ENCODE data around the gene CD1D. TPM values are rescaled to one million over a fixed set of nuclear protein-coding genes. Genes with fewer than 3 reads are reported as not detected.
"Not testable (repeated sequence)": the region's sequence is repeated elsewhere in the genome, so short reads cannot be mapped to it uniquely, and the experiment has no call there.

Gene CD1D
- polyA plus RNA-seq, 1 donor from 2014 or later, result 0.19 TPM

DNA sequence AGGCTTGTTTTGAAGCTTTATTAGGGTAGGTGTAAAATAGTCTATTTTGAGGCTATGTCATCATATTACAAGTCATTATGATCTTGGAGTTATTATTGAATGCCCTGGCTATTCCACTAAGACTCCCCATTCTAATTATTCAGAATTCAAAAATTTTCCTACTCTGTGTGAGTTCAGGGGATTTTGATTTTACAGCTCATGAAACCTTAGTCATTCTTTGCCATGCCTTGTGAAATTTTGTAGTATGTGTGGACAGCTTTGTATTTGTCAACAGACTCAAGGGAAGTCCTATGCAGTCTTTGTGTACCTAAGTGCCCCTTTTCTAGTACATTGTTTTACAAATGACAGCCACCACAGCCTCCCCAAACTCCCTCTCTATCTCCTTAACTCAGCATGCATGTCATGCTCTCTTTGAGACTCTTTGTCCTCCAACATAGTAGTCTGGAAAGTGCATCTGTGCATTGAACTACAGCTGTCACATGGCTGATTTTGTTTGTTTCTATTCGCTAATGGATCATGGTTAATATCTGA lies 28.0 kb downstream of the CD1D start:
- TF ChIP-seq MXI1 (conservative IDR thresholded peaks at IDR 0.05; ENCODE audit: poor library complexity, severe bottlenecking), result no peak
- TF ChIP-seq SMC3 (conservative IDR thresholded peaks at IDR 0.05; ENCODE audit: poor library complexity), result no peak
- TF ChIP-seq, protein P1, sequence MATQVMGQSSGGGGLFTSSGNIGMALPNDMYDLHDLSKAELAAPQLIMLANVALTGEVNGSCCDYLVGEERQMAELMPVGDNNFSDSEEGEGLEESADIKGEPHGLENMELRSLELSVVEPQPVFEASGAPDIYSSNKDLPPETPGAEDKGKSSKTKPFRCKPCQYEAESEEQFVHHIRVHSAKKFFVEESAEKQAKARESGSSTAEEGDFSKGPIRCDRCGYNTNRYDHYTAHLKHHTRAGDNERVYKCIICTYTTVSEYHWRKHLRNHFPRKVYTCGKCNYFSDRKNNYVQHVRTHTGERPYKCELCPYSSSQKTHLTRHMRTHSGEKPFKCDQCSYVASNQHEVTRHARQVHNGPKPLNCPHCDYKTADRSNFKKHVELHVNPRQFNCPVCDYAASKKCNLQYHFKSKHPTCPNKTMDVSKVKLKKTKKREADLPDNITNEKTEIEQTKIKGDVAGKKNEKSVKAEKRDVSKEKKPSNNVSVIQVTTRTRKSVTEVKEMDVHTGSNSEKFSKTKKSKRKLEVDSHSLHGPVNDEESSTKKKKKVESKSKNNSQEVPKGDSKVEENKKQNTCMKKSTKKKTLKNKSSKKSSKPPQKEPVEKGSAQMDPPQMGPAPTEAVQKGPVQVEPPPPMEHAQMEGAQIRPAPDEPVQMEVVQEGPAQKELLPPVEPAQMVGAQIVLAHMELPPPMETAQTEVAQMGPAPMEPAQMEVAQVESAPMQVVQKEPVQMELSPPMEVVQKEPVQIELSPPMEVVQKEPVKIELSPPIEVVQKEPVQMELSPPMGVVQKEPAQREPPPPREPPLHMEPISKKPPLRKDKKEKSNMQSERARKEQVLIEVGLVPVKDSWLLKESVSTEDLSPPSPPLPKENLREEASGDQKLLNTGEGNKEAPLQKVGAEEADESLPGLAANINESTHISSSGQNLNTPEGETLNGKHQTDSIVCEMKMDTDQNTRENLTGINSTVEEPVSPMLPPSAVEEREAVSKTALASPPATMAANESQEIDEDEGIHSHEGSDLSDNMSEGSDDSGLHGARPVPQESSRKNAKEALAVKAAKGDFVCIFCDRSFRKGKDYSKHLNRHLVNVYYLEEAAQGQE (IDR thresholded peaks at IDR 0.05; ENCODE audit: borderline replicate concordance), result no peak
- TF ChIP-seq EZH2 (IDR thresholded peaks at IDR 0.05; ENCODE audit: borderline replicate concordance, insufficient read depth, low read length, poor library complexity, severe bottlenecking), result no peak
- TF ChIP-seq RAD21 (conservative IDR thresholded peaks at IDR 0.05), result no peak
- TF ChIP-seq EP300 (conservative IDR thresholded peaks at IDR 0.05; ENCODE audit: poor library complexity, severe bottlenecking), result no peak
- TF ChIP-seq, protein P2, sequence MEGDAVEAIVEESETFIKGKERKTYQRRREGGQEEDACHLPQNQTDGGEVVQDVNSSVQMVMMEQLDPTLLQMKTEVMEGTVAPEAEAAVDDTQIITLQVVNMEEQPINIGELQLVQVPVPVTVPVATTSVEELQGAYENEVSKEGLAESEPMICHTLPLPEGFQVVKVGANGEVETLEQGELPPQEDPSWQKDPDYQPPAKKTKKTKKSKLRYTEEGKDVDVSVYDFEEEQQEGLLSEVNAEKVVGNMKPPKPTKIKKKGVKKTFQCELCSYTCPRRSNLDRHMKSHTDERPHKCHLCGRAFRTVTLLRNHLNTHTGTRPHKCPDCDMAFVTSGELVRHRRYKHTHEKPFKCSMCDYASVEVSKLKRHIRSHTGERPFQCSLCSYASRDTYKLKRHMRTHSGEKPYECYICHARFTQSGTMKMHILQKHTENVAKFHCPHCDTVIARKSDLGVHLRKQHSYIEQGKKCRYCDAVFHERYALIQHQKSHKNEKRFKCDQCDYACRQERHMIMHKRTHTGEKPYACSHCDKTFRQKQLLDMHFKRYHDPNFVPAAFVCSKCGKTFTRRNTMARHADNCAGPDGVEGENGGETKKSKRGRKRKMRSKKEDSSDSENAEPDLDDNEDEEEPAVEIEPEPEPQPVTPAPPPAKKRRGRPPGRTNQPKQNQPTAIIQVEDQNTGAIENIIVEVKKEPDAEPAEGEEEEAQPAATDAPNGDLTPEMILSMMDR (IDR thresholded peaks at IDR 0.05; ENCODE audit: poor library complexity, severe bottlenecking), result no peak
- no peak for TF ChIP-seq POLR2AphosphoS5 (IDR thresholded peaks at IDR 0.05)
- no peak for TF ChIP-seq TAF1 (IDR thresholded peaks at IDR 0.05; ENCODE audit: low read depth)
- no peak overlapping the region for H3K27ac ChIP-seq (ENCODE audit: low read length)
- H3K4me3 ChIP-seq (ENCODE audit: low read length), result no peak overlapping the region
- no peaks in the 10 kb centered on the region for H4K20me1 ChIP-seq (ENCODE audit: insufficient read depth)
- H2AFZ ChIP-seq (ENCODE audit: low read depth, low read length), result no peak overlapping the region
- H3K27me3 ChIP-seq (ENCODE audit: insufficient read depth, low read depth, low read length), result no peaks in the 10 kb centered on the region
- no peaks in the 10 kb centered on the region for H3K36me3 ChIP-seq (ENCODE audit: insufficient read depth, low read length)
- no peak overlapping the region for H3K9ac ChIP-seq (ENCODE audit: low read length)
- H3K9me3 ChIP-seq (ENCODE audit: low read length), result no peaks in the 10 kb centered on the region
- no peak overlapping the region for H3K4me2 ChIP-seq (ENCODE audit: low read length)
- H3K79me2 ChIP-seq (replicated peaks; ENCODE audit: insufficient read depth, low read length), result no peaks in the 10 kb centered on the region
- no peaks in the 10 kb centered on the region for H3K9me2 ChIP-seq (ENCODE audit: insufficient read depth, low read length)
- no peaks in the 10 kb centered on the region for H3F3A ChIP-seq (ENCODE audit: insufficient read depth, low read length, poor library complexity, severe bottlenecking)

DNA sequence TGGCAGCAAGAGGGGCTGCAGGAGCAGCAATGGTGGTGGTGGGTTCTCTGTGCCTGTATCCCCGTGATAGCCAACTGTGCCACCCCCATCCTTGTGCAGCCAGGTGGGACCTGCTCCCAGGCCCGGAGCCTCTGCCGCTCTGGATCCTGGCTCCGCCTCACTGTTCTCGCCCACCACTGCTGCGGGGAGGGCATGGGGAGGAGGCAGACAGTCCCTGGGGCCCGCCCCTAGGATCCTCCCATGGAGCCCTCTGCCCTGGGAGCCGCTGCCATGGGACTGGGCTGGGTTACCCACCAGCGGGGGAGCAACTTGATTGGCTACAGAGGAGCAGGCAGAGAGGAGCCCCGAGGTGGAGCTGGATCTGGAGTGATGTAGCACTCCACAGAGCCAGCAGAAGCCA lies 31.6 kb downstream of the CD1D start:
- no peak overlapping the region for H3K9ac ChIP-seq (ENCODE audit: low read length)
- TF ChIP-seq SMC3 (conservative IDR thresholded peaks at IDR 0.05; ENCODE audit: poor library complexity) (no peak), TAF1 (IDR thresholded peaks at IDR 0.05; ENCODE audit: low read depth) (no peak), EP300 (conservative IDR thresholded peaks at IDR 0.05; ENCODE audit: poor library complexity, severe bottlenecking) (no peak), POLR2AphosphoS5 (IDR thresholded peaks at IDR 0.05) (no peak)
- TF ChIP-seq, protein P1 (IDR thresholded peaks at IDR 0.05; ENCODE audit: borderline replicate concordance), result no peak
- TF ChIP-seq, protein P2 (IDR thresholded peaks at IDR 0.05; ENCODE audit: poor library complexity, severe bottlenecking), result no peak
- H3K36me3 ChIP-seq (ENCODE audit: insufficient read depth, low read length), result no peaks in the 10 kb centered on the region
- no peak overlapping the region for H2AFZ ChIP-seq (ENCODE audit: low read depth, low read length)
- no peaks in the 10 kb centered on the region for H3K27me3 ChIP-seq (ENCODE audit: insufficient read depth, low read depth, low read length)
- H3K4me2 ChIP-seq (ENCODE audit: low read length), result no peak overlapping the region
- no peaks in the 10 kb centered on the region for H4K20me1 ChIP-seq (ENCODE audit: insufficient read depth)
- H3K9me2 ChIP-seq (ENCODE audit: insufficient read depth, low read length), result no peaks in the 10 kb centered on the region
- H3K4me3 ChIP-seq (ENCODE audit: low read length), result no peak overlapping the region
- no peaks in the 10 kb centered on the region for H3K9me3 ChIP-seq (ENCODE audit: low read length)
- H3K79me2 ChIP-seq (replicated peaks; ENCODE audit: insufficient read depth, low read length), result no peaks in the 10 kb centered on the region
- H3K27ac ChIP-seq (ENCODE audit: low read length), result no peak overlapping the region
- no peaks in the 10 kb centered on the region for H3F3A ChIP-seq (ENCODE audit: insufficient read depth, low read length, poor library complexity, severe bottlenecking)

DNA sequence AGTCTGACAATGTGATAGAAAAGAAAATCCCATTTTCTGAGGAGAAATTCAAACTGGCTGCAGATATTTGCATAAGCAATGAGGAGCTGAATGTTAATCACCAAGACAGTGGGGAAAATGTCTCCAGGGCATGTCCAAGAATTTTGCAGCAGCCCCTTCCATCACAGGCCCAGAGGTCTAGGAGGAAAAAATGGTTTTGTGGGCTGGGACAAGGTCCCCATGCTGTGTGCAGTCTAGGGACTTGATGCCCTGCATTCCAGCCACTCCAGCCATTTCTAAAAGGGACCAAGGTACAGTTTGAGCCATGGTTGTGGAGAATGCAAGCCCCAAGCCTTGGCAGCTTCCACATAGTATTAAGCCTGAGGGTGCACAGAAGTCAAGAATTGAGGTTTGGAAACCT lies 42.8 kb downstream of the CD1D start:
- H3K27ac ChIP-seq (ENCODE audit: low read length); H3K4me2 ChIP-seq (ENCODE audit: low read length); H4K20me1 ChIP-seq (ENCODE audit: insufficient read depth); H2AFZ ChIP-seq (ENCODE audit: low read depth, low read length); H3K4me3 ChIP-seq (ENCODE audit: low read length); H3K9ac ChIP-seq (ENCODE audit: low read length); H3K9me3 ChIP-seq (ENCODE audit: low read length); H3K79me2 ChIP-seq (replicated peaks; ENCODE audit: insufficient read depth, low read length); H3K36me3 ChIP-seq (ENCODE audit: insufficient read depth, low read length); H3F3A ChIP-seq (ENCODE audit: insufficient read depth, low read length, poor library complexity, severe bottlenecking); H3K27me3 ChIP-seq (ENCODE audit: insufficient read depth, low read depth, low read length); H3K9me2 ChIP-seq (ENCODE audit: insufficient read depth, low read length): not testable (repeated sequence)
